ENCODE results near the gene JPH2.

JPH2 gene

DNA sequence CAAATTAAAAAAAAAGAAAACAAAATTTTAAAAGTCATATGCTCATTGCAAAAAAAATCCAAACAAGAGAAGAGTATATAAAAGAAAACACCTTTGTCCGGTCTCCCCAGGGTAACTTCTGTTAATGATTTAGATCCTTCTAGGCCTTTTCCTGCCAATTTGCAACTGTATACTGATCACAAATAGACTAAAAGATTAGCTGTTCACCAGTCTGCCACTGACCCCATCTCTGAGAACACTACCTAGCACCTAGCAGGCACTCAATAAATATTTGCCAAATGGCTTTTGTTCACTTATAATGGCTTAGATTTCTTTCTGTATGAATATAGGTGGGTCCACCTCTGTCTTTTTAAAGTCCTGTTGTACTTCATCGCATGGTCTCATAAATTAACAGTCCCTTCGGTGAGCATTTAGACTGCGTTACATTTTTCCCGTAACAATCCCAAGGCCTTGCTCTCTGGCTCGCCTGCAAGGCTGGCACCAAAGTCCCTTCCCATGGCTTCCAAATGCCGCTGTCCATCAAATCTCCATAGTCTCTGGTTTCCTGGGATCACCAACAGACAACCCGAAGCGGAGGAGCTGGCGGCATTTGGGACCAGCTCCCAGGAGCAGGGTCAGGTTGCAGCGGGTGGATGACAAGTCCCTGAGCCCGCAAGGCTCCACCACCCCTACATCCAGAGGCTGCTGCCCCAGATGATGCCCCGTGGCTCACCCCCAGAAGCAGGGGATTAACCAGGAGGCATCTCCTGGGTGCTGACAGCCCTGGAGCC, 11.8 kb downstream of the JPH2 start:
- in situ Hi-C loops (cut with MboI; ENCODE audit: low sequenced_read_pairs, unreplicated experiment): no loop called here
- TF ChIP-seq, protein P1, sequence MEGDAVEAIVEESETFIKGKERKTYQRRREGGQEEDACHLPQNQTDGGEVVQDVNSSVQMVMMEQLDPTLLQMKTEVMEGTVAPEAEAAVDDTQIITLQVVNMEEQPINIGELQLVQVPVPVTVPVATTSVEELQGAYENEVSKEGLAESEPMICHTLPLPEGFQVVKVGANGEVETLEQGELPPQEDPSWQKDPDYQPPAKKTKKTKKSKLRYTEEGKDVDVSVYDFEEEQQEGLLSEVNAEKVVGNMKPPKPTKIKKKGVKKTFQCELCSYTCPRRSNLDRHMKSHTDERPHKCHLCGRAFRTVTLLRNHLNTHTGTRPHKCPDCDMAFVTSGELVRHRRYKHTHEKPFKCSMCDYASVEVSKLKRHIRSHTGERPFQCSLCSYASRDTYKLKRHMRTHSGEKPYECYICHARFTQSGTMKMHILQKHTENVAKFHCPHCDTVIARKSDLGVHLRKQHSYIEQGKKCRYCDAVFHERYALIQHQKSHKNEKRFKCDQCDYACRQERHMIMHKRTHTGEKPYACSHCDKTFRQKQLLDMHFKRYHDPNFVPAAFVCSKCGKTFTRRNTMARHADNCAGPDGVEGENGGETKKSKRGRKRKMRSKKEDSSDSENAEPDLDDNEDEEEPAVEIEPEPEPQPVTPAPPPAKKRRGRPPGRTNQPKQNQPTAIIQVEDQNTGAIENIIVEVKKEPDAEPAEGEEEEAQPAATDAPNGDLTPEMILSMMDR (IDR thresholded peaks at IDR 0.05; ENCODE audit: borderline replicate concordance, control extremely low read depth, extremely low read depth, insufficient read depth, missing control alignments): no peak
- DNase-seq (ENCODE audit: low spot score): no peak

DNA sequence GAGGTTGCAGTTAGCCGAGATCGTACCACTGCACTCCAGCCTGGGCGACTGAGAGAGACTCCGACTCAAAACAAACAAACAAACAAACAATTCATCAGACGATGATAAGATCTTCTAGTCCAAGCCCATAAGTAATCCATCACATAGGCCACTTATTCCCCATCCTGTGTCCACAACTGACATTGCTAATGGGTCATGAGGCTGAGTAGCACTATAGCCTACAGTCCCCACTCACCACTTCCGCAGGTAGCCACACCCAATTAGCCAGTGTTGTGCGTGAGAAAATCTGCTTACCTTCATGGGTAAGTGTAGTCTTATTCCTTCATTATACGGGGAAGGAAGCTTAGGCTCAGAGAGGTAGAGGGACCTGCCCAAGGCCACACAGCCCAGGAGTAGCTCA, 13.1 kb downstream of the JPH2 start:
- in situ Hi-C loops (cut with MboI; ENCODE audit: low sequenced_read_pairs, unreplicated experiment): no loop called here
- no peak for DNase-seq (ENCODE audit: low spot score)
- TF ChIP-seq, protein P1 (IDR thresholded peaks at IDR 0.05; ENCODE audit: borderline replicate concordance, control extremely low read depth, extremely low read depth, insufficient read depth, missing control alignments): no peak

DNA sequence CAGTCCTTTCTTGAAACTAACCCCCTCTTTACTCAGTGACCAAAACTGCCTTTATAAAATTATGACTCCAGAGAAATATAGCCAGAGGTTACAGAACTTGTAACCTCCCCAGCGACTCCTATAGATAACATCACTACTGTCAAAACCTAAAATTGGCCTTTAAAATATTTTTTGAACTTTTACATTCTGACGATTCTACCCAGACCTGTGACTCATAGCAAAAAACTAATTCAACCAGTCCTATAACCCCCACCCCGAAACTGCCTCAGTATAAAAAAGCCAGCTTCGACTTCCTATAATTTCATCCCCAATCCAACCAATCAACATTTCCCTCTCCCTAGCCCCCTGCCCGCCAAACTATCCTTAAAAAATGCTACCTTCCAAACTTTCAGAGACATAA, 13.9 kb downstream of the JPH2 start:
- no peak for DNase-seq (ENCODE audit: low spot score)
- in situ Hi-C loops (cut with MboI; ENCODE audit: low sequenced_read_pairs, unreplicated experiment): no loop called here
- TF ChIP-seq, protein P1 (IDR thresholded peaks at IDR 0.05; ENCODE audit: borderline replicate concordance, control extremely low read depth, extremely low read depth, insufficient read depth, missing control alignments): no peak

DNA sequence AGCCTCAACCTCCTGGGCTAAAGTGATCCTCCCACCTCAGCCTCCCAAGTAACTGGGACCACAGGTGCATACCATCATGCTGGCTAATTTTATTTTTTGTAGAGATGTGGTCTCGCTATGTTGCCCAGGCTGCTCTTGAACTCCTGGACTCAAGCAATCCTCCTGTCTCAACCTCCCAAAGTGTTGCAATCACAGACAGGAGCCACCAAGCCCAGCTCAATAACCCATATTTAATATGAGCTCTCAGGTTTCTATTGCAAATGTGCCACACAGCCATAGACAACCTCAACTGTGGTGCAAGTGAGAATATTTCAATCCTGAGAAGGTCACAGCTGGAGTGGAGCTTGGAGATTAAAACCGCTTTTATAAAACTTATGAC, 14.4 kb downstream of the JPH2 start:
- TF ChIP-seq, protein P1 (IDR thresholded peaks at IDR 0.05; ENCODE audit: borderline replicate concordance, control extremely low read depth, extremely low read depth, insufficient read depth, missing control alignments): no peak
- in situ Hi-C loops (cut with MboI; ENCODE audit: low sequenced_read_pairs, unreplicated experiment): no loop called here

DNA sequence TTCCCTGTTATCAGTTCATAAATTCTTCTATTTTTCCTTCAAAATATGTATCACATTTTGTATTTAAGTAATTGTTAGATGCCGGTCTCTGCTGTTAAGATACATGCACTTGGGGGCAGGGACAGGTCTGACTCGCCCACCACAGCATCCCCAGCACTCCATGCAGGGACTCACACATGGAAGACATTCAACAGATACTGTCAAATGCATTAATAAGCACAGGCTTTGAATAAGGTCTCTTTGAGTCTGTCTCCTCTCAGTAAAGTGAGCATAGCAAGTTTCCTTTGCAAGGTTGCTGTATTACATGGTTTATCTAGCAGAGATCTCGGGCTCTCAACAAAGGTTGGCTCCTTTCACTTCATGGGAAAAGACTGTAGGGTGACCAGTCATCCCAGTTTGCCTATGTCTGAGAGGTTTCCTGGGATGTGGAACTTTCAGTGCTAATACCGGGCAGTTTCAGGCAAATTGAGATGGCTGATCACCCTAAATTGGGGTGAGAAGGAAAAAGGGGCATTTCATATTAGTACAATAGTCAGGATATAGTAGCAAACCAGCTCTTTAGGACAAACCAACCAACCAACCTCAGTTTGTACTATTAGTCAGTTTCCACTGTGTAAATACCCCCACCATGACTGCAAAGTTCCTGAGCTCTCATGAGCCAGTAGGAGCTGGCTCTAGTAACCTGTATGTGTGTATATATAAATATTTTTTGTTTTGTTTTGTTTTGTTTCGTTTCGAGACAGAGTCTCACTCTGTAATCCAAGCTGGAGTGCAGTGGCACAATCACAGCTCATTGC, 15.0 kb downstream of the JPH2 start:
- in situ Hi-C loops (cut with MboI; ENCODE audit: low sequenced_read_pairs, unreplicated experiment): no loop called here

More for the DNA sequence above, 14.4 kb downstream of the JPH2 start:
- no peak for DNase-seq (ENCODE audit: low spot score)

DNA sequence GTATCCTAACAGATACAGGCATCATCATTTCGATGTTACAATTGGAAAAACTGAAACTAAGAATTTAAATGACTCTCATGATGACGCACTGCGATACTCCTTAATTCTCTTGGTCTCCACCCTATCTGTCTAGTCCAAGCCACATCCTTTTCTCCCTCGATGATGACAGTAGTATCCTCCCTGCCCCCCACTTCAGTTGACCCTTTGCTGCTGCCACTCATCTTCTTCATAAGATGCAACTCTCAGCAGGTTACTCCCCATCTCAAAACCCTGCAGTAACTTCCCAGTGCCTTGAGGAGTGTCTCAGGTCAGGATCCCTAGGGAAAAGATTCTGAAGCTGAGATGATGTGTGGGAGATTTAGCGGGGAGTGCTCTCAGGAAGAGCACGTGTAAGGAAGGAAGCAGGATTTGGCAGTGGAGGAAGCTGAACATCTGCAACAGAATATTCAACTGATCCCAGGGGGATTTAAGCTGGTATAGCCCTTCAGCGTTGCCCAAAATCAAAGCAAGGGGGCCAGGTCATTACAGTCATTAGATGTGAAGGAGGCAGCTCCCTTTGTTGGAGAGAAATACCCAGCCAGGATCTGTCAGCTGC, 16.1 kb downstream of the JPH2 start:
- DNase-seq (ENCODE audit: low spot score): no peak
- in situ Hi-C loops (cut with MboI; ENCODE audit: low sequenced_read_pairs, unreplicated experiment): no loop called here
- TF ChIP-seq, protein P1 (IDR thresholded peaks at IDR 0.05; ENCODE audit: borderline replicate concordance, control extremely low read depth, extremely low read depth, insufficient read depth, missing control alignments): no peak

More for the DNA sequence above, 15.0 kb downstream of the JPH2 start:
- TF ChIP-seq, protein P1 (IDR thresholded peaks at IDR 0.05; ENCODE audit: borderline replicate concordance, control extremely low read depth, extremely low read depth, insufficient read depth, missing control alignments): no peak
- no peak for DNase-seq (ENCODE audit: low spot score)
